Stimulated activated CD4-positive, alpha-beta T cell treated with anti-CD3 and anti-CD28 coated beads, Interleukin-12 subunit alpha, Interleukin-12 subunit beta, amount 100 ng/mL, for 4 hours (primary cell): ENCODE results near the gene RAI14.
"Not testable (repeated sequence)": the region's sequence is repeated elsewhere in the genome, so short reads cannot be mapped to it uniquely, and the experiment has no call there.

Source experiments
- DNase-seq: peaks from one replicate; pipeline ENCODE4 v3.0.0-alpha.2; 2020

The RAI14 gene

GRCh38 chr5:34736445-34737115 lies 80.5 kb downstream of the RAI14 start:
- DNase-seq = no peak

GRCh38 chr5:34737731-34738130 lies 81.6 kb downstream of the RAI14 start:
- DNase-seq = no peak

GRCh38 chr5:34738381-34738780 lies 82.3 kb downstream of the RAI14 start:
- no peak for DNase-seq

- no peak for DNase-seq
These were observed 84.3 kb downstream of the RAI14 start for GRCh38 chr5:34740389-34740806.

GRCh38 chr5:34742061-34742460 lies 85.9 kb downstream of the RAI14 start:
- DNase-seq = no peak

- DNase-seq = no peak
These were observed 87.8 kb downstream of the RAI14 start for GRCh38 chr5:34743878-34744277.

- no peak for DNase-seq
These were observed 92.3 kb downstream of the RAI14 start for GRCh38 chr5:34748431-34748830.

- DNase-seq = no peak
These were observed 93.3 kb downstream of the RAI14 start for GRCh38 chr5:34749431-34749873.

GRCh38 chr5:34750206-34750605 lies 94.1 kb downstream of the RAI14 start:
- no peak for DNase-seq

- no peak for DNase-seq
These were observed 95.9 kb downstream of the RAI14 start for GRCh38 chr5:34751807-34752736.

- DNase-seq = not testable (repeated sequence)
These were observed 97.1 kb downstream of the RAI14 start for GRCh38 chr5:34753236-34753635.

- no peak for DNase-seq
These were observed 99.8 kb downstream of the RAI14 start for GRCh38 chr5:34755926-34756325.

- no peak for DNase-seq
These were observed 100.9 kb downstream of the RAI14 start for GRCh38 chr5:34756781-34757624.

- DNase-seq = no peak
These were observed 102.4 kb downstream of the RAI14 start for GRCh38 chr5:34758514-34758913.

- not testable (repeated sequence) for DNase-seq
These were observed 103.1 kb downstream of the RAI14 start for GRCh38 chr5:34759213-34759612.

- DNase-seq = no peak
These were observed 109.5 kb downstream of the RAI14 start for GRCh38 chr5:34765662-34766061.

GRCh38 chr5:34767180-34767579 lies 111.1 kb downstream of the RAI14 start:
- DNase-seq = no peak

- no peak for DNase-seq
These were observed 114.4 kb downstream of the RAI14 start for GRCh38 chr5:34770486-34770885.

- no peak for DNase-seq
These were observed 114.9 kb downstream of the RAI14 start for GRCh38 chr5:34771076-34771475.

- DNase-seq = no peak
These were observed 116.4 kb downstream of the RAI14 start for GRCh38 chr5:34772267-34773098.

GRCh38 chr5:34774139-34774538 lies 118.0 kb downstream of the RAI14 start:
- DNase-seq = no peak

- not testable (repeated sequence) for DNase-seq
These were observed 118.5 kb downstream of the RAI14 start for GRCh38 chr5:34774678-34775077.
